ENCODE data around the gene HMCN2.

- no peak for TF ChIP-seq POLR2A (IDR thresholded peaks at IDR 0.05)
- no peak for TF ChIP-seq CTCF (IDR thresholded peaks at IDR 0.05)
Measured at GRCh38 chr9:130418776-130419175, 153.2 kb downstream of the HMCN2 start.

Measured in upper lobe of left lung (tissue), 4 donors.